HepG2 (cell line): Measurements from ENCODE around the gene GRAMD1A. TPM values are rescaled to one million over a fixed set of nuclear protein-coding genes. Genes with fewer than 3 reads are reported as not detected.

ENCODE experiments used
- ARNTL ChIP-seq: sonication (generic); formaldehyde crosslinking; IDR thresholded peaks from 2 replicates; pipeline ENCODE4 v1.4.0; 2020; ENCODE audit warnings: mild to moderate bottlenecking, missing genetic modification reagents
- CBX1 ChIP-seq: IDR thresholded peaks from one replicate; pipeline ENCODE4 v1.6.1; 2016; ENCODE audit warnings: antibody characterized with exemption, low read depth
- CC2D1A ChIP-seq: sonication (generic); formaldehyde crosslinking; IDR thresholded peaks from 2 replicates; pipeline ENCODE4 v1.8.1; 2023; ENCODE audit warnings: mild to moderate bottlenecking, missing genetic modification reagents
- GATAD2A ChIP-seq: IDR thresholded peaks from 2 replicates; pipeline ENCODE4 v1.6.1; 2016
- GLI4 ChIP-seq: sonication (generic); formaldehyde crosslinking; IDR thresholded peaks from 2 replicates; pipeline ENCODE4 v1.5.1; 2020; ENCODE audit warnings: missing genetic modification reagents, mild to moderate bottlenecking, moderate library complexity, borderline replicate concordance
- HNRNPL ChIP-seq: fragments of 200-400 bp; formaldehyde crosslinking; IDR thresholded peaks from 2 replicates; pipeline ENCODE4 v1.6.1; 2017; ENCODE audit warnings: mild to moderate bottlenecking, low read depth, low read length
- KDM1A ChIP-seq: IDR thresholded peaks from 2 replicates; pipeline ENCODE4 v1.6.1; 2016; ENCODE audit warnings: missing compliant biosample characterization
- KLF16 ChIP-seq, 2 experiments: sonication (generic) in 1 of 2; formaldehyde crosslinking in 1 of 2; IDR thresholded peaks; 2 replicates each; pipeline versions ENCODE4 v1.6.1 to v1.8.0; 2016 to 2023; ENCODE audit warnings: missing genetic modification reagents in 2 of 2, missing compliant biosample characterization in 1 of 2
- KMT2B ChIP-seq: IDR thresholded peaks from 2 replicates; pipeline ENCODE4 v1.6.1; 2016; ENCODE audit warnings: missing genetic modification reagents, missing compliant biosample characterization
- MIER3 ChIP-seq: IDR thresholded peaks from 2 replicates; pipeline ENCODE4 v1.6.1; 2016; ENCODE audit warnings: missing compliant biosample characterization, borderline replicate concordance
- NAIF1 ChIP-seq: sonication (generic); formaldehyde crosslinking; IDR thresholded peaks from 2 replicates; pipeline ENCODE4 v1.5.0; 2020; ENCODE audit warnings: mild to moderate bottlenecking, missing genetic modification reagents, borderline replicate concordance
- PTBP1 ChIP-seq: fragments of 200-400 bp; formaldehyde crosslinking; IDR thresholded peaks from 2 replicates; pipeline ENCODE4 v1.6.1; 2018; ENCODE audit warnings: low read length, low read depth; ENCODE audit not compliant: poor library complexity, severe bottlenecking
- RCOR2 ChIP-seq: IDR thresholded peaks from 2 replicates; pipeline ENCODE4 v1.6.1; 2016; ENCODE audit warnings: missing biosample characterization, missing genetic modification reagents
- SPEN ChIP-seq: sonication (generic); formaldehyde crosslinking; IDR thresholded peaks from 2 replicates; pipeline ENCODE4 v1.5.1; 2020; ENCODE audit warnings: low read depth, mild to moderate bottlenecking, missing genetic modification reagents
- SRSF9 ChIP-seq: fragments of 200-400 bp; formaldehyde crosslinking; IDR thresholded peaks from 2 replicates; pipeline ENCODE4 v1.6.1; 2018; ENCODE audit warnings: borderline replicate concordance, mild to moderate bottlenecking, low read depth, low read length; ENCODE audit not compliant: insufficient read depth, poor library complexity, severe bottlenecking
- U2AF1 ChIP-seq: fragments of 200-400 bp; formaldehyde crosslinking; optimal IDR thresholded peaks from 2 replicates; pipeline ENCODE3; 2017; ENCODE audit warnings: mild to moderate bottlenecking, low read depth, low read length
- YEATS2 ChIP-seq: sonication (generic); formaldehyde crosslinking; IDR thresholded peaks from 2 replicates; pipeline ENCODE4 v1.4.0; 2020; ENCODE audit warnings: missing genetic modification reagents, borderline replicate concordance
- ZFP82 ChIP-seq: sonication (generic); formaldehyde crosslinking; IDR thresholded peaks from 2 replicates; pipeline ENCODE4 v1.5.1; 2020; ENCODE audit warnings: mild to moderate bottlenecking, missing genetic modification reagents, borderline replicate concordance
- ZFX ChIP-seq: sonication (generic); formaldehyde crosslinking; IDR thresholded peaks from 2 replicates; pipeline ENCODE4 v1.4.0; 2020; ENCODE audit warnings: mild to moderate bottlenecking, low read depth, missing genetic modification reagents, moderate library complexity
- ZNF333 ChIP-seq: sonication (generic); formaldehyde crosslinking; IDR thresholded peaks from 2 replicates; pipeline ENCODE4 v1.4.0; 2020; ENCODE audit warnings: mild to moderate bottlenecking, missing genetic modification reagents, borderline replicate concordance
- ZNF446 ChIP-seq: sonication (generic); formaldehyde crosslinking; IDR thresholded peaks from 2 replicates; pipeline ENCODE4 v1.5.0; 2020; ENCODE audit warnings: mild to moderate bottlenecking, missing genetic modification reagents
- ZNF549 ChIP-seq: sonication (generic); formaldehyde crosslinking; IDR thresholded peaks from 2 replicates; pipeline ENCODE4 v1.5.0; 2020; ENCODE audit warnings: missing genetic modification reagents
- polyA plus RNA-seq, 8 experiments: library from polyadenylated mRNA; depleted of rRNA in 3 of 8; stranded (reverse) in 7 of 8; unstranded in 1 of 8; fragments of >200 nt; fragmentation: Illumina TruSeq in 4 of 8; extraction: Trizol in 4 of 8; gene quantifications; 2 replicates each; pipeline versions ENCODE4 v1.2.1 to v1.2.3, GENCODE V29; 2011 to 2016; ENCODE audit warnings: low read depth in 4 of 8, missing spikeins in 1 of 8, mixed read lengths in 1 of 8; ENCODE audit not compliant: insufficient read depth in 1 of 8
- total RNA-seq, 5 experiments: library from RNA; depleted of rRNA; stranded (reverse); fragments of >200 nt; fragmentation: Illumina TruSeq; extraction: Trizol; gene quantifications; 2 replicates each; pipeline ENCODE4 v1.2.3, GENCODE V29; 2016; ENCODE audit warnings: low read depth in 1 of 5
- TF ChIP-seq, protein P1 (sequence below): sonication (generic); formaldehyde crosslinking; IDR thresholded peaks from 2 replicates; pipeline ENCODE4 v1.8.0; 2023; ENCODE audit warnings: mild to moderate bottlenecking, missing genetic modification reagents
- TF ChIP-seq, protein P2 (sequence below): IDR thresholded peaks from 2 replicates; pipeline ENCODE4 v1.6.1; 2016
- TF ChIP-seq, protein P3 (sequence below): sonication (generic); IDR thresholded peaks from 2 replicates; pipeline ENCODE4 v1.6.1; 2016; ENCODE audit warnings: low read depth, borderline replicate concordance
- TF ChIP-seq, protein P4 (sequence below): sonication (generic); formaldehyde crosslinking; IDR thresholded peaks from 2 replicates; pipeline ENCODE4 v1.4.0; 2020; ENCODE audit warnings: mild to moderate bottlenecking, low read depth, missing genetic modification reagents
- TF ChIP-seq, protein P5 (sequence below): sonication (generic); formaldehyde crosslinking; IDR thresholded peaks from 2 replicates; pipeline ENCODE4 v1.4.0; 2020; ENCODE audit warnings: mild to moderate bottlenecking, missing genetic modification reagents

The GRAMD1A gene
- total and polyA plus RNA-seq, 2 of the 13 experiments (the other 11 are each of a cell fraction or from before 2014, with no cell fraction given): 14.7 to 181 TPM

GRCh38 chr19:34995551-34995950 lies 4.6 kb upstream of the GRAMD1A start (continued):
- TF ChIP-seq ZNF446: 0 out of 2 replicates have a peak, but pooled peaks have one; percentile 5
- 0 out of 2 replicates have a peak, but pooled peaks have one; percentile 30 for TF ChIP-seq MIER3 (CRISPR knock-in tag)
- TF ChIP-seq CC2D1A (CRISPR knock-in tag): no peak
- no peak for TF ChIP-seq HNRNPL
- TF ChIP-seq KLF16 (CRISPR knock-in tag; IDR thresholded peaks at IDR 0.05): no peak
- TF ChIP-seq, protein P1, sequence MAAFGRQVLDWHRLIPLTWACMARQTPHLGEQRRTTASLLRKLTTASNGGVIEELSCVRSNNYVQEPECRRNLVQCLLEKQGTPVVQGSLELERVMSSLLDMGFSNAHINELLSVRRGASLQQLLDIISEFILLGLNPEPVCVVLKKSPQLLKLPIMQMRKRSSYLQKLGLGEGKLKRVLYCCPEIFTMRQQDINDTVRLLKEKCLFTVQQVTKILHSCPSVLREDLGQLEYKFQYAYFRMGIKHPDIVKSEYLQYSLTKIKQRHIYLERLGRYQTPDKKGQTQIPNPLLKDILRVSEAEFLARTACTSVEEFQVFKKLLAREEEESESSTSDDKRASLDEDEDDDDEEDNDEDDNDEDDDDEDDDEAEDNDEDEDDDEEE: no peak; the same call in 1 of the 2 replicates
- TF ChIP-seq, protein P2, sequence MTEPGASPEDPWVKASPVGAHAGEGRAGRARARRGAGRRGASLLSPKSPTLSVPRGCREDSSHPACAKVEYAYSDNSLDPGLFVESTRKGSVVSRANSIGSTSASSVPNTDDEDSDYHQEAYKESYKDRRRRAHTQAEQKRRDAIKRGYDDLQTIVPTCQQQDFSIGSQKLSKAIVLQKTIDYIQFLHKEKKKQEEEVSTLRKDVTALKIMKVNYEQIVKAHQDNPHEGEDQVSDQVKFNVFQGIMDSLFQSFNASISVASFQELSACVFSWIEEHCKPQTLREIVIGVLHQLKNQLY (CRISPR knock-in tag): no peak
- no peak for TF ChIP-seq ZFX (CRISPR knock-in tag)
- TF ChIP-seq, protein P3, sequence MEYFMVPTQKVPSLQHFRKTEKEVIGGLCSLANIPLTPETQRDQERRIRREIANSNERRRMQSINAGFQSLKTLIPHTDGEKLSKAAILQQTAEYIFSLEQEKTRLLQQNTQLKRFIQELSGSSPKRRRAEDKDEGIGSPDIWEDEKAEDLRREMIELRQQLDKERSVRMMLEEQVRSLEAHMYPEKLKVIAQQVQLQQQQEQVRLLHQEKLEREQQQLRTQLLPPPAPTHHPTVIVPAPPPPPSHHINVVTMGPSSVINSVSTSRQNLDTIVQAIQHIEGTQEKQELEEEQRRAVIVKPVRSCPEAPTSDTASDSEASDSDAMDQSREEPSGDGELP: 0 out of 2 replicates have a peak, but pooled peaks have one; percentile 12
- no peak for TF ChIP-seq ZNF549 (CRISPR knock-in tag)
- TF ChIP-seq U2AF1: peak; percentile 1
- TF ChIP-seq GLI4 (CRISPR knock-in tag): no peak
- peak; percentile 85; the same call in 1 of the 2 replicates for TF ChIP-seq NAIF1
- peak; percentile 45; the same call in 1 of the 2 replicates for TF ChIP-seq GATAD2A (CRISPR knock-in tag)
- no peak for TF ChIP-seq ZNF333
- TF ChIP-seq PTBP1: no peak
- TF ChIP-seq YEATS2 (CRISPR knock-in tag): no peak
- TF ChIP-seq SRSF9: no peak
- TF ChIP-seq KDM1A (CRISPR knock-in tag): peak; percentile 83; the same call in 1 of the 2 replicates
- peak; percentile 58; the same call in 1 of the 2 replicates for TF ChIP-seq RCOR2 (CRISPR knock-in tag)
- no peak for TF ChIP-seq SPEN (CRISPR knock-in tag)
- TF ChIP-seq ZFP82 (CRISPR knock-in tag): no peak
- TF ChIP-seq, protein P4, sequence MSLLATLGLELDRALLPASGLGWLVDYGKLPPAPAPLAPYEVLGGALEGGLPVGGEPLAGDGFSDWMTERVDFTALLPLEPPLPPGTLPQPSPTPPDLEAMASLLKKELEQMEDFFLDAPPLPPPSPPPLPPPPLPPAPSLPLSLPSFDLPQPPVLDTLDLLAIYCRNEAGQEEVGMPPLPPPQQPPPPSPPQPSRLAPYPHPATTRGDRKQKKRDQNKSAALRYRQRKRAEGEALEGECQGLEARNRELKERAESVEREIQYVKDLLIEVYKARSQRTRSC (CRISPR knock-in tag): no peak
- TF ChIP-seq ARNTL: no peak
- no peak for TF ChIP-seq KMT2B (CRISPR knock-in tag)
- TF ChIP-seq CBX1: peak; percentile 33
- TF ChIP-seq, protein P5, sequence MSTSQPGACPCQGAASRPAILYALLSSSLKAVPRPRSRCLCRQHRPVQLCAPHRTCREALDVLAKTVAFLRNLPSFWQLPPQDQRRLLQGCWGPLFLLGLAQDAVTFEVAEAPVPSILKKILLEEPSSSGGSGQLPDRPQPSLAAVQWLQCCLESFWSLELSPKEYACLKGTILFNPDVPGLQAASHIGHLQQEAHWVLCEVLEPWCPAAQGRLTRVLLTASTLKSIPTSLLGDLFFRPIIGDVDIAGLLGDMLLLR (CRISPR knock-in tag): no peak
